Mucosa of descending colon (tissue), 3 donors: Measurements from ENCODE around the gene ZNF792. TPM values are rescaled to one million over a fixed set of nuclear protein-coding genes. Genes with fewer than 3 reads are reported as not detected.

Source experiments
- ATAC-seq: fragments of 200-7000 bp; cut with Tn5 transposase; one replicate; pipeline ENCODE4 v1.9.1; 2020; ENCODE audit warnings: mild to moderate bottlenecking, moderate library complexity
- DNase-seq, 3 donors: peaks; one replicate each; pipeline ENCODE4 v3.0.0-alpha.2; 2020
- H3K36me3 ChIP-seq: fragments of 200-600 bp; one replicate; pipeline ENCODE4 v1.8.0; 2021; ENCODE audit warnings: low read depth, mild to moderate bottlenecking
- H3K4me1 ChIP-seq: fragments of 200-600 bp; one replicate; pipeline ENCODE4 v1.8.0; 2021; ENCODE audit warnings: low read depth, mild to moderate bottlenecking
- H3K4me3 ChIP-seq: fragments of 200-600 bp; one replicate; pipeline ENCODE4 v1.8.0; 2021; ENCODE audit warnings: mild to moderate bottlenecking
- H3K9me3 ChIP-seq: fragments of 200-600 bp; one replicate; pipeline ENCODE4 v1.8.0; 2021; ENCODE audit warnings: mild to moderate bottlenecking
- intact Hi-C, 2 donors: fragments of 100-400 bp; cut with DNase I in 1 of 2; cut with micrococcal nuclease in 1 of 2; formaldehyde crosslinking; loops; one replicate each; pipeline versions ENCODE4 v1.11.0 to v1.11.1; 2022; cut with DNase I, micrococcal nuclease
- total RNA-seq, 3 donors: library from RNA; stranded (reverse); fragmentation: NEBNext Ultra II Directional in 2 of 3; extraction: Animal tissue kit (Norgen Biotek cat#: 25700) in 2 of 3; gene quantifications; one replicate each; pipeline versions ENCODE4 v1.2.1 to v1.2.4, GENCODE V29; 2021 to 2023
- TF ChIP-seq, protein P1 (sequence below): fragments of 200-600 bp; IDR thresholded peaks from one replicate; pipeline ENCODE4 v1.8.0; 2022; ENCODE audit warnings: antibody characterized with exemption, mild to moderate bottlenecking
- donor health status: DM: no; HTN: no; CAD: no; lungs with moderate emphysema.
- donor health status: DM: no; HTN: no; CAD: no.
- donor health status: DM: no; HTN: yes; CAD: no.

ZNF792 gene
- total RNA-seq, 3 donors from 2014 or later: 5.4 to 7.6 (median 6.7) TPM

DNA sequence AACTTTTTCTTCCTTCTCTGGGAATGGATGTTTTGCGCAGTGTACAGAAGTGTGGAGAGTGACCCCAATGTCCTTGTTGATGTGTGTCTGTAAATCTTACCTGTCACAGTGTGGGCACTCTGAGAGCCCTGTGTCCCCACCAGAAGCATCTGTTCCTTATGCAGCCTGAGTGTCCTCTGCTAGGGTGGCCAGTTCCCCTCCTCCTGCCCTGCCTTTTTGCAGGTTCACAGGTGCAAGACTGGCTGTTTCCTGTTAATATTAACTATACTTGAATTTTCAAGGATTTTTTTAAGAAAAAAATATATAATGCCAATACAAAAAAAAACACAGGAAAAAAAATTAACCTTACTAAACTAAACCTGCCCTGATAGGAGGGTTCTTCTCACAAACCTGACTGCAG is 24.1 kb upstream of the ZNF792 start:
- Histone ChIP-seq H3K4me3 (no peak overlapping the region), H3K36me3 (no peaks in the 10 kb centered on the region), H3K9me3 (no peaks in the 10 kb centered on the region), H3K4me1 (no peaks in the 10 kb centered on the region)
- ATAC-seq (no peak), DNase-seq (no peak)
- intact Hi-C loops: no loop called here
- TF ChIP-seq, protein P1, sequence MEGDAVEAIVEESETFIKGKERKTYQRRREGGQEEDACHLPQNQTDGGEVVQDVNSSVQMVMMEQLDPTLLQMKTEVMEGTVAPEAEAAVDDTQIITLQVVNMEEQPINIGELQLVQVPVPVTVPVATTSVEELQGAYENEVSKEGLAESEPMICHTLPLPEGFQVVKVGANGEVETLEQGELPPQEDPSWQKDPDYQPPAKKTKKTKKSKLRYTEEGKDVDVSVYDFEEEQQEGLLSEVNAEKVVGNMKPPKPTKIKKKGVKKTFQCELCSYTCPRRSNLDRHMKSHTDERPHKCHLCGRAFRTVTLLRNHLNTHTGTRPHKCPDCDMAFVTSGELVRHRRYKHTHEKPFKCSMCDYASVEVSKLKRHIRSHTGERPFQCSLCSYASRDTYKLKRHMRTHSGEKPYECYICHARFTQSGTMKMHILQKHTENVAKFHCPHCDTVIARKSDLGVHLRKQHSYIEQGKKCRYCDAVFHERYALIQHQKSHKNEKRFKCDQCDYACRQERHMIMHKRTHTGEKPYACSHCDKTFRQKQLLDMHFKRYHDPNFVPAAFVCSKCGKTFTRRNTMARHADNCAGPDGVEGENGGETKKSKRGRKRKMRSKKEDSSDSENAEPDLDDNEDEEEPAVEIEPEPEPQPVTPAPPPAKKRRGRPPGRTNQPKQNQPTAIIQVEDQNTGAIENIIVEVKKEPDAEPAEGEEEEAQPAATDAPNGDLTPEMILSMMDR: no peak

DNA sequence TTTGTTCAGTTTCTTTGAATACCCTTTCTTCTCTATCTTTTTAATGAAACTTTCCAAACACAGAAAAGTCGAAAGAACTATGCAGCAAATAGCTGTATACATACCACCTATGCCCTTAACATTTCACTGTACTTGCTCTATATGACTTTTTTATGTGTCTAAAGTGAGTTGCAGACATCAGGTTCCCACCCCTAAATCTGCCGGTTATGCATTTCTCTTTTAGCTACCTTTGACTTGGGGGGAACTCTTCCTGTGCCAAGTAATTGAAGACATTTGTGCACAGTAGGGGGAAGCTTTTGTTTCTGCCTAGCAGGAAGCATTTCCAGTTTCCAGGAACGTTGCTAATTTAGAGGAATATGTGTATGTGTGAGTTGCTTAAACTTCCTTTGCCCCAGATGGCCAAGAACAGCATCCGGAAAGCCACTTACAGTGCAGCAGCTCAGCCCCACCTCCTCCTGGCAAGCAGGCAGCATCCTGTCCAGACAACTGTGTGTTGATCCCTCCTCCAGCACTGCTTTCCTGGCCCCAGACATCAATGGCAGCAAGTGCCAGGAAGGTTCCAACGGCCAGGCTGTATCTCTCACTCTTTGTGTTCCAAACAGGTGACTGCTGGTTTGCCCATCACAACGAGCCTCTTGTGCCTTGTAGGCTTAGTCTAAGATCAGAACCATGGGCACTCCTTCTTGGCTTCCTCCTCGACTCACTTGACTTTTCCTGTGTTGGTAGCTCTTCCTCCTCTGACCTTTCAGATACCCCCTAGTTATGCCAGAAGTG is 21.4 kb upstream of the ZNF792 start:
- intact Hi-C loops: no loop called here
- no peak overlapping the region for H3K4me3 ChIP-seq
- TF ChIP-seq, protein P1: no peak
- peak; percentile 77 for ATAC-seq
- H3K4me1 ChIP-seq: no peaks in the 10 kb centered on the region
- DNase-seq: peak in 1 of 3 donors; percentile 38
- H3K36me3 ChIP-seq: no peaks in the 10 kb centered on the region
- H3K9me3 ChIP-seq: no peaks in the 10 kb centered on the region

GRCh38 chr19:34984287-34984686 is 20.3 kb upstream of the ZNF792 start:
- TF ChIP-seq, protein P1: no peak
- intact Hi-C loops: no loop called here
- no peak for DNase-seq
- no peaks in the 10 kb centered on the region for H3K4me1 ChIP-seq
- no peaks in the 10 kb centered on the region for H3K9me3 ChIP-seq
- H3K36me3 ChIP-seq: no peaks in the 10 kb centered on the region
- ATAC-seq: no peak
- no peak overlapping the region for H3K4me3 ChIP-seq

GRCh38 chr19:34983786-34984185 is 19.8 kb upstream of the ZNF792 start:
- TF ChIP-seq, protein P1: no peak
- Histone ChIP-seq H3K36me3 (no peaks in the 10 kb centered on the region), H3K9me3 (no peaks in the 10 kb centered on the region), H3K4me3 (no peak overlapping the region), H3K4me1 (no peaks in the 10 kb centered on the region)
- intact Hi-C loops: no loop called here
- DNase-seq (no peak), ATAC-seq (no peak)

- DNase-seq (no peak), ATAC-seq (no peak)
- H3K4me3 ChIP-seq: no peak overlapping the region
- H3K9me3 ChIP-seq: no peaks in the 10 kb centered on the region
- TF ChIP-seq, protein P1: no peak
- intact Hi-C loops: no loop called here
- no peaks in the 10 kb centered on the region for H3K4me1 ChIP-seq
- H3K36me3 ChIP-seq: no peaks in the 10 kb centered on the region
Measured at GRCh38 chr19:34982275-34982674, 18.2 kb upstream of the ZNF792 start.
